HG03064 (cell line): ENCODE data around the gene DHRSX.
"Not testable (repeated sequence)": the region's sequence is repeated elsewhere in the genome, so short reads cannot be mapped to it uniquely, and the experiment has no call there.

Source experiments
- ATAC-seq: cut with Tn5 transposase; IDR thresholded peaks from one replicate; pipeline ENCODE4 v1.9.1; 2021; ENCODE audit warnings: low read depth; ENCODE audit not compliant: unreplicated experiment

DHRSX gene

GRCh38 chrX:2499507-2499906 is 1.3 kb downstream of the DHRSX start:
- no peak for ATAC-seq

GRCh38 chrX:2498781-2499302 is 1.9 kb downstream of the DHRSX start:
- no peak for ATAC-seq

GRCh38 chrX:2497961-2498780 is 2.6 kb downstream of the DHRSX start:
- no peak for ATAC-seq

- ATAC-seq = no peak
Observed at GRCh38 chrX:2495595-2495994, 5.2 kb downstream of the DHRSX start.

GRCh38 chrX:2492531-2493218 is 8.1 kb downstream of the DHRSX start:
- ATAC-seq = no peak

- ATAC-seq = no peak
Observed at GRCh38 chrX:2490634-2491033, 10.1 kb downstream of the DHRSX start.

GRCh38 chrX:2489446-2490445 is 11.0 kb downstream of the DHRSX start:
- ATAC-seq = no peak

GRCh38 chrX:2488621-2489285 is 12.0 kb downstream of the DHRSX start:
- ATAC-seq = no peak

- no peak for ATAC-seq
Observed at GRCh38 chrX:2487366-2487765, 13.4 kb downstream of the DHRSX start.

GRCh38 chrX:2486476-2487133 is 14.2 kb downstream of the DHRSX start:
- no peak for ATAC-seq

- no peak for ATAC-seq
Observed at GRCh38 chrX:2485789-2486345, 14.9 kb downstream of the DHRSX start.

GRCh38 chrX:2484721-2485648 is 15.8 kb downstream of the DHRSX start:
- ATAC-seq = no peak

- no peak for ATAC-seq
Observed at GRCh38 chrX:2484256-2484655, 16.5 kb downstream of the DHRSX start.

GRCh38 chrX:2483398-2484060 is 17.2 kb downstream of the DHRSX start:
- no peak for ATAC-seq

GRCh38 chrX:2481597-2481996 is 19.2 kb downstream of the DHRSX start:
- not testable (repeated sequence) for ATAC-seq

- ATAC-seq = not testable (repeated sequence)
Observed at GRCh38 chrX:2479982-2480381, 20.8 kb downstream of the DHRSX start.

- no peak for ATAC-seq
Observed at GRCh38 chrX:2479420-2479780, 21.4 kb downstream of the DHRSX start.
